ENCODE data around the gene GREB1L.
A peak's percentile ranks its signal among the peaks of the same experiment; 100 is the strongest.
"Not testable (repeated sequence)": the region's sequence is repeated elsewhere in the genome, so short reads cannot be mapped to it uniquely, and the experiment has no call there.

The GREB1L gene

DNA sequence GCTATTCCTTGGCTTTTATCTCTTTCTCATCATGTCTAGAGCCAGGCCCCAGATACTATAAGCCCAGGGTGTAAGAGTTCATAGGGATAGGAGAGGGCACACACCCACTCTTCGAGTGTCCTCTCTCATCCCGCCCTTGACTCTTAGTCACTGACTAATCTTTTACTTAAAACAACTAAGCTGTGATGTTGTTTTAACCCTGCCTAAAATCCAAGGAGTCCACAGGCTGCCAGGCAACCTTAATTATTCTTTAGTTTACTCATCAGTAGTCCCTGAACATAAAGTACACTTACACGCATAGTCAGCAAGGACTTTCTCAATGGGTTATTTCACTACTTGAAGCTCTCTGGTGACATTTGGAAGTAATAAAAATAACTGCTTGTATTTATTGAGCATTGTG, 28.4 kb downstream of the GREB1L start:
- TF ChIP-seq, protein P1, sequence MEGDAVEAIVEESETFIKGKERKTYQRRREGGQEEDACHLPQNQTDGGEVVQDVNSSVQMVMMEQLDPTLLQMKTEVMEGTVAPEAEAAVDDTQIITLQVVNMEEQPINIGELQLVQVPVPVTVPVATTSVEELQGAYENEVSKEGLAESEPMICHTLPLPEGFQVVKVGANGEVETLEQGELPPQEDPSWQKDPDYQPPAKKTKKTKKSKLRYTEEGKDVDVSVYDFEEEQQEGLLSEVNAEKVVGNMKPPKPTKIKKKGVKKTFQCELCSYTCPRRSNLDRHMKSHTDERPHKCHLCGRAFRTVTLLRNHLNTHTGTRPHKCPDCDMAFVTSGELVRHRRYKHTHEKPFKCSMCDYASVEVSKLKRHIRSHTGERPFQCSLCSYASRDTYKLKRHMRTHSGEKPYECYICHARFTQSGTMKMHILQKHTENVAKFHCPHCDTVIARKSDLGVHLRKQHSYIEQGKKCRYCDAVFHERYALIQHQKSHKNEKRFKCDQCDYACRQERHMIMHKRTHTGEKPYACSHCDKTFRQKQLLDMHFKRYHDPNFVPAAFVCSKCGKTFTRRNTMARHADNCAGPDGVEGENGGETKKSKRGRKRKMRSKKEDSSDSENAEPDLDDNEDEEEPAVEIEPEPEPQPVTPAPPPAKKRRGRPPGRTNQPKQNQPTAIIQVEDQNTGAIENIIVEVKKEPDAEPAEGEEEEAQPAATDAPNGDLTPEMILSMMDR (IDR thresholded peaks at IDR 0.05; ENCODE audit: insufficient read depth, low read depth, low read length, missing control alignments), result no peak
- no peak overlapping the region for H3K4me3 ChIP-seq (ENCODE audit: low read length)
- peak; percentile 40 for DNase-seq (ENCODE audit: low read depth)

DNA sequence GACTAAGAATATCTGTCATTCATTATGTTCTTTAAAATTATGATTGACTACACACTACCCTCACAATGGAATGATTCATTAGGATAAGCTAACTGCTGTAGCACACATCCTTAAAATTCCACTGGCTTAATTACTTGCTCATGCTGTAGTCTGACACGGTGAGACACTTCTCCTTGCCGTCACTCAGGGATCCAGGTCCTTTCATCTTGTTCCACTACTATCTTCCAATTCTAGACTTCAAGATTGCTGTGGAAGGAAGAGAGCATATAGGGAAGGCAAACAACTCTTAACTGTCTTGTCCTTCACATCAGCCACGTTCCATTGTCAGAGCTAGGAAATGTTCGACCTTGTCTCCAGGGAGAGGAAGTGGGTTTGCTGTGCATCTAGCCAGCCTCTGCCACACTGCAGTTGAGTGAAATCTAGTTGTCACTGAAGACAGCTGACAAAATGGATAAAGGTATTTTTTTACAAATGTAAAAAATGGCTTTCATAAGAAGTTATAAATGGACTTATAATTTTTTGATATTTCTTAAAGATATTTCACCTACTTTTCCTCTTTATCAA, 30.1 kb downstream of the GREB1L start:
- no peak for DNase-seq (ENCODE audit: low read depth)
- TF ChIP-seq, protein P1 (IDR thresholded peaks at IDR 0.05; ENCODE audit: insufficient read depth, low read depth, low read length, missing control alignments), result no peak
- no peak overlapping the region for H3K4me3 ChIP-seq (ENCODE audit: low read length)

DNA sequence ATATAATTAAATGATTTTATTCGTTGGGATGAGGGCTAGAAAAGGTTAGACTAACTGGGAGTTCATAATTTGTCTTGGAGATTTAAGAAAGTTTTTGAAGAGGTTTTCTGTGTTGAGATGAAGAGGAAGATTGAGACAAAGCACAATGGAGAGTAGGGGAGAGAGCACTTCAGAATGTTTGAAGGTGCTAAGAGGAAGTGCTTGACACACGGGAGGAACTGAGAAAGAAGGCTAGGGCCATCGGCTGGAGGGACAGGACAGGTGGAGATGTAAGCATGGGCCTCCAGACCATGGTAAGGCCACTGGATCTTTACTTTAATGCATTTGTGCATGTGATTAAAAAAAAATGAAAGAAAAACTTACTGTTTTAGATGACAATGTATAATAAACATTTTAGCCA, 31.5 kb downstream of the GREB1L start:
- no peak overlapping the region for H3K4me3 ChIP-seq (ENCODE audit: low read length)
- TF ChIP-seq, protein P1 (IDR thresholded peaks at IDR 0.05; ENCODE audit: insufficient read depth, low read depth, low read length, missing control alignments), result no peak
- DNase-seq (ENCODE audit: low read depth), result no peak

DNA sequence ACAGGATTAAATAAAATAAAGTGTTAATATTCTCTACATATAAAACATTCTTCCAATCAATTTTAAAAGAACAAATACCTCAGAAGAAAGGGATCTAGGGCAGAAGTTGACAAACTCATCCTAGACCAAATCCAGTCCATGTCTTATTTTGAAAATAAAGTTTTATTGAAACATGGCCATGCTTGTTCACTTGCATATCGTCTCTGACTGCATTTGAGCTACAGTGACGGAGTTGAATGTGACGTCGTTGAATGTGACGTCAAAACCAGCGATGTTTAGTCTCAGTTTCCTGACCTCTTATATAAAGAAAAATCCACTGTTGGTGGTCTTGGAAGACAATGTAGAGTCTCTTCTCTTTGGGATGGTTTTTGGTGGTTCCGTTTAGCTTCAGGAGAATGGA, 33.6 kb downstream of the GREB1L start:
- H3K4me3 ChIP-seq (ENCODE audit: low read length), result no peak overlapping the region
- TF ChIP-seq, protein P1 (IDR thresholded peaks at IDR 0.05; ENCODE audit: insufficient read depth, low read depth, low read length, missing control alignments), result no peak
- no peak for DNase-seq (ENCODE audit: low read depth)

DNA sequence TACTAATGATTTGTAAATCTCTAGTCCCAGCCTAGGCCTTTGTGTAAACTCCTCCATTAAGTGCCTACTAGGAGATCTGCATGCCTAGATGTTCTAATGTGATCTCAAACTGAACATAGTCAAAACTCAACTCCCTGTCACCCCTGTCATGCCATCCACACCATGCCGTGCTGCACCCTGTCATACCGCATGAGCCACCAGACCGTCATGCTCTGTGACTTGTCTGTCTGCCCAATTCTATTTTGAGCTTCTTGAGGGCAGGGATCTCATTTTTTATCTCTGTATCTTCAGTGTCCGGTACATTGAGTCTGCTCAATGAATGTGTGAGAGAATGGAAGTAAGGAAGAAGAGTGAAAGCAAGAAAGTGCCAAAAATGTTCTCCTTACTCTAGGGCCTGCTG, 35.5 kb downstream of the GREB1L start:
- no peak overlapping the region for H3K4me3 ChIP-seq (ENCODE audit: low read length)
- DNase-seq (ENCODE audit: low read depth), result no peak
- TF ChIP-seq, protein P1 (IDR thresholded peaks at IDR 0.05; ENCODE audit: insufficient read depth, low read depth, low read length, missing control alignments), result no peak

DNA sequence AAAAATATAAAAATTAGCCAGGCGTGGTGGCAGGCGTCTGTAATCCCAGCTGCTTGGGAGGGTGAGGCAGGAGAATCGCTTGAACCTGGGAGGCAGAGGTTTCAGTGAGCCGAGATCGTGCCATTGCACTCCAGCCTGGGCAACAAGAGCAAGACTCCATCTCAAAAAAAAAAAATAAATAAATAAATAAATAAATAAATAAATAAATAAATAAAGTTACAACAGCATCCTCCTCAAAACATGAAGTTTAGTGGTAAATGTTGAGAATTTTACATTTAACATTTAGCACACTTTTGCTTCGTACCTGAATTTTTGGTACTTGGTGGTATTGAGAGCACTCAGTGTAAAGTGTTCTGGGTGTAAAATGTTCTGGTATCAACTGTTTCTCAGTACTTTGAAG, 36.2 kb downstream of the GREB1L start:
- H3K4me3 ChIP-seq (ENCODE audit: low read length); DNase-seq (ENCODE audit: low read depth): not testable (repeated sequence)

DNA sequence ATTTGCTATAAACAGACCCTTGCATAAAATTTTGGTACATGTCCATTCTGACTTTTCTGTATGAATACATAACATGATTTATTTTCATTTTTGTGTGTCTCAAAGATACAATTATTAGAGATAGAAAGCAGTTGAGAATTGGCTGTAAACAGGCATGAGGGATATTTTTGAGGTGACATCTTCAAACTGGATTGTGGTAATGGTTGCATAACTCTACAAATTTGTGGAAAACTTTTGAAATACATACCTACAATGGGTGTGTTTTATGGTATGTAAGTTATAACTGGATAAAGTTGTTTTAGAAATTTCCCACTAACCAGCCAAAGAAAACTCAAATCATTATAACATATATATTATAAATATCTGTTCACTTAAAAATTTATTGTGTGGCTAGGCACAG, 39.6 kb downstream of the GREB1L start:
- H3K4me3 ChIP-seq (ENCODE audit: low read length), result no peak overlapping the region
- DNase-seq (ENCODE audit: low read depth), result peak; percentile 19
- TF ChIP-seq, protein P1 (IDR thresholded peaks at IDR 0.05; ENCODE audit: insufficient read depth, low read depth, low read length, missing control alignments), result no peak

Data from epithelial cell of esophagus (primary cell).